ENCODE results near the gene CYP3A5. TPM values are rescaled to one million over a fixed set of nuclear protein-coding genes. Genes with fewer than 3 reads are reported as not detected.
A peak's percentile ranks its signal among the peaks of the same experiment; 100 is the strongest.

Gene CYP3A5
- total RNA-seq, 1 donor from 2014 or later, result not detected

DNA sequence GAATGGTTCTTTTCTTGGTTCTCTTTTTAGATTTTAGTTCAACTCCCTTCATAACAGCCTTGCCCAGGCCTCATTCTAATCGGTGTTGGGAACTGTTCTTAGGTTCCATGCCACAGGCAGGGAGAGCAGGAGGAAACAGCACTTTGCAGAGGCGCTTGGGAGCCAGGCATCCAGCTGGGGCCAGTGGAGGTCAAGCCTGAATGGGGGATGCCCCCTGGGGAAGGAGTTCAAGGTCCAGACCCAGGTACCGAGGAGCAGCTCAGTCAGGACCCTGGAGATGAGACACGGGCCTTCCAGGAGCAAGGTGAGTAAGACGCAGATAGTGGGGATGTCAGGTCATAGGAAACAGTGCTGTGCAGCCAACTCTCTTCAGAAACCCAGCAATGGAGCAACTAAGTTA is 58.5 kb downstream of the CYP3A5 start:
- DNase-seq, result no peak
- H3K4me3 Mint-ChIP-seq (ENCODE audit: unreplicated experiment), result no peak overlapping the region
- peaks cover 2% of the 10 kb centered on the region for H3K9me3 Mint-ChIP-seq (ENCODE audit: unreplicated experiment)
- TF ChIP-seq CTCF (IDR thresholded peaks at IDR 0.05; ENCODE audit: partially characterized antibody, unreplicated experiment), result no peak
- peaks cover 4% of the 10 kb centered on the region for H3K36me3 Mint-ChIP-seq (ENCODE audit: unreplicated experiment)
- peaks cover 5% of the 10 kb centered on the region for H3K27me3 Mint-ChIP-seq (ENCODE audit: unreplicated experiment)
- no peak overlapping the region for H3K27ac Mint-ChIP-seq (ENCODE audit: unreplicated experiment)
- H3K4me1 Mint-ChIP-seq (ENCODE audit: low read depth, unreplicated experiment), result no peaks in the 10 kb centered on the region

DNA sequence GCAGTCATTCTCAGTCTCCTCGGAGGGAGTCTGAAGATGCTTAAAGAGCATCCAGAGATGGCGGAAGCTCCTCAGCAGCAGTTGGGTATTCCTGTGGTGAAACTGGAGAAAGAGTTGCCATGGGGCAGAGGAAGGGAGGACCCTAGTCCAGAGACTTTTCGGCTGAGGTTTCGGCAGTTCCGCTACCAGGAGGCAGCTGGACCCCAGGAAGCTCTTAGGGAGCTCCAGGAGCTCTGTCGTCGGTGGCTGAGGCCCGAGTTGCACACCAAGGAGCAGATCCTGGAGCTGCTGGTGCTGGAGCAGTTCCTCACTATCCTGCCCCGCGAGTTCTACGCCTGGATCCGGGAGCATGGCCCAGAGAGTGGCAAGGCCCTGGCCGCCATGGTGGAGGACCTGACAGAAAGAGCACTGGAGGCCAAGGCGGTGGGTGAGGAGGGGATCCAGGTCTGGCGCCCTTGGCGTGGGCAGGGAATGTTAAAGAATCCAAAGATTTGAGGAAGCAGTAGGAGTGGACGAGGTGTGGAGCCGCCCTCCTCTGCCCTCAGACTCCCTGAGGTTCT is 60.1 kb downstream of the CYP3A5 start:
- H3K27me3 Mint-ChIP-seq (ENCODE audit: unreplicated experiment), result peaks cover 5% of the 10 kb centered on the region
- H3K27ac Mint-ChIP-seq (ENCODE audit: unreplicated experiment), result no peak overlapping the region
- TF ChIP-seq CTCF (IDR thresholded peaks at IDR 0.05; ENCODE audit: partially characterized antibody, unreplicated experiment), result no peak
- DNase-seq, result no peak
- H3K4me1 Mint-ChIP-seq (ENCODE audit: low read depth, unreplicated experiment), result no peaks in the 10 kb centered on the region
- no peak overlapping the region for H3K4me3 Mint-ChIP-seq (ENCODE audit: unreplicated experiment)
- peaks cover 2% of the 10 kb centered on the region for H3K36me3 Mint-ChIP-seq (ENCODE audit: unreplicated experiment)
- H3K9me3 Mint-ChIP-seq (ENCODE audit: unreplicated experiment), result peaks cover 2% of the 10 kb centered on the region

GRCh38 chr7:99618726-99619125 is 61.1 kb downstream of the CYP3A5 start:
- peaks cover 5% of the 10 kb centered on the region for H3K27me3 Mint-ChIP-seq (ENCODE audit: unreplicated experiment)
- no peaks in the 10 kb centered on the region for H3K36me3 Mint-ChIP-seq (ENCODE audit: unreplicated experiment)
- H3K27ac Mint-ChIP-seq (ENCODE audit: unreplicated experiment), result no peak overlapping the region
- DNase-seq, result no peak
- no peak overlapping the region for H3K4me3 Mint-ChIP-seq (ENCODE audit: unreplicated experiment)
- no peak for TF ChIP-seq CTCF (IDR thresholded peaks at IDR 0.05; ENCODE audit: partially characterized antibody, unreplicated experiment)
- H3K9me3 Mint-ChIP-seq (ENCODE audit: unreplicated experiment), result peaks cover 2% of the 10 kb centered on the region
- H3K4me1 Mint-ChIP-seq (ENCODE audit: low read depth, unreplicated experiment), result no peaks in the 10 kb centered on the region

- H3K4me3 Mint-ChIP-seq (ENCODE audit: unreplicated experiment), result peak overlapping the region; percentile 93
- no peak for TF ChIP-seq CTCF (IDR thresholded peaks at IDR 0.05; ENCODE audit: partially characterized antibody, unreplicated experiment)
- peaks cover 2% of the 10 kb centered on the region for H3K9me3 Mint-ChIP-seq (ENCODE audit: unreplicated experiment)
- H3K36me3 Mint-ChIP-seq (ENCODE audit: unreplicated experiment), result no peaks in the 10 kb centered on the region
- peak overlapping the region; percentile 79 for H3K27ac Mint-ChIP-seq (ENCODE audit: unreplicated experiment)
- DNase-seq, result no peak
- H3K27me3 Mint-ChIP-seq (ENCODE audit: unreplicated experiment), result peaks cover 8% of the 10 kb centered on the region
- H3K4me1 Mint-ChIP-seq (ENCODE audit: low read depth, unreplicated experiment), result no peaks in the 10 kb centered on the region
Observed at GRCh38 chr7:99617192-99617781, 62.5 kb downstream of the CYP3A5 start.

DNA sequence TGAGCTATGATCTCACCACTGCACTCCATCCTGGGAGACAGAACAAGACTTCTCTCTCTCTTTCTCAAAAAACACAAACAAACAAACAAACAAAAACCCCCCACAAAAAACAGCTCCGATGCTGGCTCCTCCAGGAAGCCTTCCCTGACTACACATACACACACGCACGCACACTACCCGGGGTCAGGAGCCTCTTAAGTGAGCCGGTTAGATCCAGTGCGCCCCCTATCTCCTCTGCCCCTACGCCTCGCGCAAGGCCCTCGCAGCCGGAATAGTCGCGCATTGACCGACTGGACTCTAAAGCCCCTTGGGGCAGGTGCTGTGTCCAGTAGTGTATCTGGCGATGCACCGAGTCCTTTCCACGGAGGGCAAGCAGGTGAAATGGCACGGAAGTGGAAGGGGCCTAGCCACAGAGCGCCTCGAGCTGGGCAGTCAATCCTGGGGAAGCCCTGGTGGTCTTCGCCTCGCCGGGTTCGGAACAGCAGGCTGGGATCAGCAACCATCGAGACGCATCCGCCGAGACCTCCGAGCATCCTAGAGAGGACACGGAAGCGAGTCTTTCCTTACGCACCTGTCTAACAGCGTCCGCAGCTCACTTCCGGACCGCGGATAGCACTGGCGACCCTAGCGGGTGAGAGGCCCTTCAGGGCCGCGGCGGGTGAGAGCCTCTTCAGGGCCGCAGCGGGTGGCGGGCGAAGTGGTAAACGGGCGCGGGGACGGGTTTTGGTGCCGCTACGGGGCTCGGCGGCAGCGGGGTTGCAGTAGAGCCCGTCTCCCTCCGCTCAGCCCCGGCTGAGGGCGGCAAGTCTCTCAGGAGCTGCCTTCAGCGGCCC is 63.2 kb downstream of the CYP3A5 start, which contains the start of gene ZSCAN25:
TSS of gene ZSCAN25 (plus strand) at position 588 of the 833 bp plus-strand sequence. CDS start 2,661 bp downstream, outside the sequence.
- Mint-ChIP-seq H3K36me3 (ENCODE audit: unreplicated experiment) (no peaks in the 10 kb centered on the region), H3K4me1 (ENCODE audit: low read depth, unreplicated experiment) (no peaks in the 10 kb centered on the region), H3K27ac (ENCODE audit: unreplicated experiment) (peak within 1 kb of the TSS; percentile 97)

More for the DNA sequence above, 63.2 kb downstream of the CYP3A5 start, which contains the start of gene ZSCAN25:
- Mint-ChIP-seq H3K9me3 (ENCODE audit: unreplicated experiment) (peaks cover 2% of the 10 kb centered on the region), H3K27me3 (ENCODE audit: unreplicated experiment) (peaks cover 8% of the 10 kb centered on the region), H3K4me3 (ENCODE audit: unreplicated experiment) (peak within 1 kb of the TSS; percentile 93)
- TF ChIP-seq CTCF (IDR thresholded peaks at IDR 0.05; ENCODE audit: partially characterized antibody, unreplicated experiment), result peak; percentile 47
- DNase-seq, result peak; percentile 93

All from glutamatergic neuron (in vitro differentiated cells).